ENCODE data around the gene CELSR3.

Gene CELSR3

DNA sequence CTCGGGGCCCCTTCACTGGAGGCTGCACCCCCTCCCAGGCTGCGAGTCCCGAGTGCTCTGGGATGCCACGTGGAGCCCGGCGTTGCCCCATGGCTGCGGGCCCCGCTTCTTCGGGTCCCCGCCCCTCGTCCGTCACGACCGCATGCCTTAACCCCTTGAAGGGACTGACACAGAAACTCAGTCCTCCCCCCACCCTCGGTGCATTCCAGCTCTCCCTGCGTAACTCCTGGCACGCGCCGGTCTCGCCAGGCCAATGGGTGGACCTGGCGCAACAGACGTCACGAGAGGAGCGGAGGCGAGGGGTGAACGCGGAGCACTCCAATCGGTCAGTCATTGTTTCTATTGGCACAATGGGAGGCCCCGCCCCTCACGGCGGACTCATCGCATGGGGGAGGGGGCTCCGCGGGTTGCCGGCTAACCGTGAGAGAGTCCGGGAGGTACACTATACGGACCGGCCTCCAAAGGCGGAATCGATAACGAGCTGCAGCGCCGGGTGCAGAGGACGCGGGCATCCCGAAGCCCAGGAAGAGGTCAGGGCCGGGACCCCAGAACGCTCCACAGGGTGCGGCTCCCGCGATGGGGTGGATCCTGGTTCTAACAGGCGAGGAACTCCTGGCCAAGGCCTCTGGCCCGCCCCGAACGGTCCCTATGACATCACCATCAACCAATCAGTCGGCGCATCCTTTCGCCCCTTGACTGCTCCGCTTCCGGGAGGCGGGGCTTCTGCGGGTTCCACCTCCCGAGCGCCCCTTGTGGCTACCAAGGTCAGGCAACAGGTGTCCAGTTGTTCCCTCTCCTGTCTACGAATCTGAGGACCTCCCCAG, 1.0 kb upstream of the CELSR3 start:
- in situ Hi-C loops (cut with HindIII; ENCODE audit: low sequenced_read_pairs) = no loop called here

GRCh38 chr3:48662145-48662752, 437 bp downstream of the CELSR3 start:
- in situ Hi-C loops (cut with HindIII; ENCODE audit: low sequenced_read_pairs) = no loop called here

DNA sequence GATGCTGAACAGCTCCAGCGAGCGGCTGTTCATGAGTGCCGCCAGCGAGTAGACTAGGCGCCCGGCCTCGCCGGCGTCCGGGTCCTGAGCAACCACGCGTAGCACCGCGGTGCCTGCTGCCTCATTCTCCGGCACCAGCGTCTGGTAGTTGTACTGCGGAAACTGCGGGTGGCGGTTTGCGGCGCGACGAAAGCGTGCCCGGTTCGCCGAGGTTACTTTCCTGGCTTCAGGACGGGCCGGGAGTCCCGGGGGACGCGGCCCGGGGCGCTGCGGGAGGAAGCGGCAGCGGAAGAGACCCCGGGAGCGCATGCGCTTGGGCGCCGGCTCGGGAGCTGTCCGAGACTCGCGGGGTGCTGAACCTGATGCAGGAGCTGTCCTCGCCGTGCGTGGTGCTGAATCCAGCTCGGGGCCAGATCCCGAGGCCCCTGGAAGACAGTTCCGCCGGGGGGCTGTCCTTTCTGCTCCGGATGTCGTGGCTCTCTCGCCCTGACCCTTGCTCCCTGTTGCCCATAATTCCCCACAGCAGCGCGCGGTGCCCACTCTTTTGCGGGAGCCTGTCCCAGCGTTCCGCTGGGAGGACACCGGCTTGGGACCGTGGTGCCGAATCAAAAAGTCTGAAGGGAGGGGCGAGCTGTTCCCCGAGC, 1.1 kb downstream of the CELSR3 start:
- in situ Hi-C loops (cut with HindIII; ENCODE audit: low sequenced_read_pairs) = no loop called here

DNA sequence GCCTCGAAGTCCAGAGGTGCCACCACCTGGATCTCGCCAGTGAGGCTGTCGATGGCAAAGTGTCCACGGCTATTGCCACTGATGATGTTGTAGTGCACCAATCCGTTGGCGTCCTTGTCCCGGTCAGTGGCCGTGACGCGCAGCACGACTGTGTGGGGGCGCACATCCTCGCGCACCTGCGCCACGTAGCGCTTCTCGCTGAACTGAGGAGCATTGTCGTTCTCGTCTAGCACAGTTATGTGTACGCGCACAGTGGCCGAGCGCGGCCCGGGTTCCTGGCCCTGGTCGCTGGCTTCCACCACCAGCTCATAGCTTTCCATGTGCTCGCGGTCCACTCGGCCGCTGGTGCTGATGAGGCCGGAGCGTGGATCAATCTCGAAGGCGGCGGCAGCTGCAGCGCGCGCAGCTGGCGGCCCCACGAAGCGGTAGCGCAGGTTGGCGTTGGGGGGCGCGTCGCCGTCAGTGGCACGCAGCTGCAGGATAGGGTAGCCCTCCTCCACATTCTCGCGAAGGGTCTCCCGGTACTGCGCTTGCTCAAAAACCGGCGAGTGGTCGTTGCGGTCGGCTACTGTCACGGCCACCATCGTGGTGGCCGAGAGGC, 1.8 kb downstream of the CELSR3 start:
- in situ Hi-C loops (cut with HindIII; ENCODE audit: low sequenced_read_pairs) = no loop called here

- in situ Hi-C loops (cut with HindIII; ENCODE audit: low sequenced_read_pairs) = no loop called here
Measured at GRCh38 chr3:48656841-48657281, 5.8 kb downstream of the CELSR3 start.

- in situ Hi-C loops (cut with HindIII; ENCODE audit: low sequenced_read_pairs) = no loop called here
Measured at GRCh38 chr3:48656061-48656840, 6.4 kb downstream of the CELSR3 start.

DNA sequence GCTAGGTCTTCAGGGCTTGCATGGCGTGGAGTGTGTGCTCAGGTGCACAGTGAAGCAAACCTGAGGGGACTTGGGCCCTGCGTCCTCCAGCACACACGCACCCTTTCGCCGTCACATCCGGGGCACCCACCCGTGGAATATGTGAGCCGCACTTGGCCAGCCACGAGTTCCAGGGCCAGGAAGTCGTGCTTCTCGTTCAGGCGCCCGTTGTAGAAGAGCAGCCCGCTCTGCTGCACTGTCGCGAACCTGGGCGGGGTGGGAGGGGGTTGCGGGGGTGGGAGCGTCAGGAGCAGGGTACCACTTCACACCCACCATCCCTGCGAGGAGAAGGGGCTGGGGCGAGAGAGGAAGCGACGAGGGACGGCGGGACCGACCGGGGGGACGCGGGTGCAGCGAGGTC, 7.1 kb downstream of the CELSR3 start:
- in situ Hi-C loops (cut with HindIII; ENCODE audit: low sequenced_read_pairs) = no loop called here

- in situ Hi-C loops (cut with HindIII; ENCODE audit: low sequenced_read_pairs) = no loop called here
Measured at GRCh38 chr3:48655063-48655462, 7.6 kb downstream of the CELSR3 start.

GRCh38 chr3:48652923-48653715, 9.6 kb downstream of the CELSR3 start:
- in situ Hi-C loops (cut with HindIII; ENCODE audit: low sequenced_read_pairs) = no loop called here

DNA sequence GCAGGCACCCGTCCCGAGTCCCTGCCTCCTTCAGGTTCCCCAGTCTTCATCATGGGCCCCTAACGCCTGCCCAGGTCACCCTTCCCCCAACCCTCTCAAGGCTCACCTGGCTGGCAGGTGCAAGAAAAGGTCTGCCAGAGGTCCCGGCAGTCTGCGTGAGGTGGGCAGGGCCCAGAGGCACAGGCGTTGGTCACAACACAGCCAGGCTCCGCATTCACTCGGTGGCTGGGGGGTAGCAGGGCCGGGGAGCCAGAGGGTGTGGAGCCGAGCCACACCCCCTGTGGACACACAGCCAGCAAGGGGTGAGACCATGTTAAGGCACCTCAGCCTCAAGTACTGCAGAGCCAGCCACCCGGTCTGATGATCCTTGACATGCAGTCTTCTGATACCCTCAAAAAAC, 10.9 kb downstream of the CELSR3 start:
- in situ Hi-C loops (cut with HindIII; ENCODE audit: low sequenced_read_pairs) = no loop called here

DNA sequence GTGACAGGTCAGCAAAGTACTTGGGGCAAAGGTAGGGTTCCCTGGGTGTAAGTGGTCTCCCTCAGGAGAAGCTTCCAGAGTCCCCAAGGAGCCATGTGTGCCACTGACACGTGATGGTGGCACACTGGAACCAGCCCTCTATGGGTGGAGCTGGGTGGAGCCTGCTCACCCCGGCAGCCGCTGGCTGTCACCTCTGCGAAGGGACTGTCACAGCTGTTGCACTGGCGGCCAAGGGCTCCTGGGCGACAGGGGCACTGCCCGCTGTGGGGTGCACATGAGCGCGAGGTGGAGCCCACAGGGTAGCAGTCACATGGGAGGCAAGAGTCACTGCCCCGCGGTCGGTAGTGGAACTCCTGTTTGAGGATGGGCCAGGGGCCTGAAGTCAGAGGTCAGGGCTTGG, 12.0 kb downstream of the CELSR3 start:
- in situ Hi-C loops (cut with HindIII; ENCODE audit: low sequenced_read_pairs) = no loop called here

DNA sequence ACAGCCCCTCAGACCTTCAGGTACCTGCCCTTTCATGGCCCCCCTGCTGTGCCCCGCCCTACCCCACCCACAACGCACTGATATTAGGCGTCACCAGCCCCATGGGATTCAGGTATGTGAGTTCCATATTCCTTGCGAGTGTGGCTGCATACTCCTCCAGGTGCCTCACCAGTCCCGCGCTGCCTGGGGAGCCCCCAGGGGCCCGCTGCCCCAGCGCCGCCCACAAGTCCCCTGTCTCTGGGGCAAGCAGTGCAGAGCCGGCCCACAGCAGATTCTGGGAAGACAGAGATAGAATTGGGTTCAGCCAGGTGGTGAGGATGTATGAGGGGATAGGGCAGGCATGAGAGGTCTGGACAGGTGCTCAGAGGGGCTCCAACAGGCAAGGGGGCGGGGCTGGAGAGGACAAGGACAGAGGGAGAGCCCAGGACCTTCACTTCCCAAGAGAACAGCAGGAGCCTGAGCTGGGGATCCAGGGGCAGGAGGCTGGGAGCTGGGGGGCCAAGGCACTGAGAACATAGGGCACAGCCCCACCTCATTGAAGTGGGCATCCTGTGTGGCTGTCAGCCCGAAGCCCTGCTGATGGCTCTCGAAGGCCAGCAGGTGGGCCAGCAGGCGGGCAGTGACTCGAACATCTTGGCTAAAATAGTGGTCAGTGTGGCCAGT, 14.4 kb downstream of the CELSR3 start:
- in situ Hi-C loops (cut with HindIII; ENCODE audit: low sequenced_read_pairs) = no loop called here

DNA sequence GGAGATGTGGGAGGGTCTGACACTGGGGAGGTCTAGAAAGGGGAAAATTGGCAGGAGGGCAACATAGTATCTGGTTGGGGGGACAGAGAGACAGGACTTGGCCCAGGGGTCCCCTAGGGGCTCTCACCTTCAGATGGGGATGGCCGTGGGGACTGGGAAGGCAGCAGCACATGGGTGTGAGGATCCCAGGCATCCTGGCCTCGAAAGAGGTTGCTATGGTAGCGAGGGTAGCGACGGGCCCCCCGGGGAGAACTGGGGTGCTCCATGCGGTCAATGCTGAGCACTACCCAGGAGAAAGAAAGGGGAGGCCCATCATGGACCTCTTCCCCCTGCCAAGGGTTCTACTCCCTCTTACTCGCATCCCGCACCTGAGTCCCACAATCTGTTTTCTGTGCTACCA, 15.0 kb downstream of the CELSR3 start:
- in situ Hi-C loops (cut with HindIII; ENCODE audit: low sequenced_read_pairs) = no loop called here

- in situ Hi-C loops (cut with HindIII; ENCODE audit: low sequenced_read_pairs) = no loop called here
Measured at GRCh38 chr3:48644898-48645760, 17.6 kb downstream of the CELSR3 start.

GRCh38 chr3:48642605-48643004, 20.1 kb downstream of the CELSR3 start:
- in situ Hi-C loops (cut with HindIII; ENCODE audit: low sequenced_read_pairs) = no loop called here

DNA sequence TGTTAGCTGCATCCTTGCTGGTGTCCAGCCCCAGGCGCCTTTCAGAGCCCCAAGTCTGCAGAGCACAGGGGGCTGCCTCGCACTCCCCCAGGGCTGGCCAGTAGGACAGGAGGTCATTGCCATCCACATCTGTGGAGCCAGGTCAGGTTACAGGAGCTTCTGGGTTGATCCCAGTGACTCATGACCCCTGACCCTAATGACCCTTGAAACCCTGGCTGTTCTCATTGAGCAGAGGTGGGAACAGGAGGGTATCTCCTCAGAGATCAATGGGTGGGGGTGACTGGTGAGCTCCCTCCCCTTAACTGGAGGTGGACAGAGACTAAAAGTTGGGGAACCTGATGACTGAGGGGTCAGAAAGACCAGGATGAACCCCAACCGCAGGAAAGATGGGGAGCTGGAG, 21.3 kb downstream of the CELSR3 start:
- in situ Hi-C loops (cut with HindIII; ENCODE audit: low sequenced_read_pairs) = no loop called here

- in situ Hi-C loops (cut with HindIII; ENCODE audit: low sequenced_read_pairs) = no loop called here
Measured at GRCh38 chr3:48639944-48640606, 22.6 kb downstream of the CELSR3 start.

DNA sequence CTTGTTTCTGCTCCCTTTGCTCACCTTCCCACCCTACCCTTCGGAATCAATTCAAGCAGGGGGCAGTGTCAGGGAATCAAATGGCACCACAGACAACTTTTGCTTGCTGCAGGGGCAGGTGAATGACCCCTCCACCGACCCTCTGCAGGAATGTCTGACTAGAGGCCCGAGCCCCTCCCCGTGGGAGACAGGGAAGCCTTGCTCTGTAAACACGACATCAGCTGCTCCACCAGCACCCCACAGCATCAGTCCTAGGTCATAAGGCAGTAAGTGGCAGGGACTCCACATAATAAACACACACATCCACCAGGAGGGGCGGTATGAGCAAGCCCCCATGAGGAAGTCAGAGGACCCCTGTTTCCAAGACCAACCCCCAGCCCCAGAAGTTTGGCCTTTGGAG, 25.4 kb downstream of the CELSR3 start:
- in situ Hi-C loops (cut with HindIII; ENCODE audit: low sequenced_read_pairs) = no loop called here

Measured in DLD1 (cell line).